HG02623 (cell line): ENCODE data around the gene CCDC85C.

ENCODE experiments used
- ATAC-seq: cut with Tn5 transposase; IDR thresholded peaks from one replicate; pipeline ENCODE4 v1.9.1; 2021; ENCODE audit warnings: moderate library complexity; ENCODE audit not compliant: unreplicated experiment

Gene CCDC85C

GRCh38 chr14:99574099-99574880, 29.7 kb downstream of the CCDC85C start:
- ATAC-seq, result no peak

- no peak for ATAC-seq
Measured at GRCh38 chr14:99573436-99574098, 30.4 kb downstream of the CCDC85C start.

- ATAC-seq, result no peak
Measured at GRCh38 chr14:99573000-99573330, 31.0 kb downstream of the CCDC85C start.

GRCh38 chr14:99572173-99572999, 31.6 kb downstream of the CCDC85C start:
- ATAC-seq, result no peak

- no peak for ATAC-seq
Measured at GRCh38 chr14:99571303-99571986, 32.6 kb downstream of the CCDC85C start.

GRCh38 chr14:99570544-99571302, 33.3 kb downstream of the CCDC85C start:
- no peak for ATAC-seq

- ATAC-seq, result no peak
Measured at GRCh38 chr14:99569725-99570543, 34.1 kb downstream of the CCDC85C start.

- no peak for ATAC-seq
Measured at GRCh38 chr14:99568567-99569560, 35.1 kb downstream of the CCDC85C start.

- ATAC-seq, result no peak
Measured at GRCh38 chr14:99566390-99567354, 37.3 kb downstream of the CCDC85C start.

GRCh38 chr14:99566009-99566389, 38.0 kb downstream of the CCDC85C start:
- no peak for ATAC-seq

GRCh38 chr14:99565383-99565782, 38.6 kb downstream of the CCDC85C start:
- ATAC-seq, result no peak

GRCh38 chr14:99564926-99565259, 39.1 kb downstream of the CCDC85C start:
- no peak for ATAC-seq

- ATAC-seq, result no peak
Measured at GRCh38 chr14:99564256-99564925, 39.6 kb downstream of the CCDC85C start.

GRCh38 chr14:99563749-99564129, 40.3 kb downstream of the CCDC85C start:
- no peak for ATAC-seq

- ATAC-seq, result no peak
Measured at GRCh38 chr14:99562856-99563748, 40.9 kb downstream of the CCDC85C start.

- no peak for ATAC-seq
Measured at GRCh38 chr14:99561864-99562263, 42.1 kb downstream of the CCDC85C start.
